HEK293 (cell line): Measurements from ENCODE around the gene MKRN3.

ENCODE experiments used
- CTCF ChIA-PET: fragments of 350-600 bp; formaldehyde crosslinking; extraction: SDS; loops from one replicate; lab custom pipeline; 2021; ENCODE audit warnings: antibody characterized with exemption; lab: Yijun Ruan, JAX
- POLR2A ChIA-PET: fragments of 300-600 bp; formaldehyde crosslinking; extraction: SDS; loops from one replicate; lab custom pipeline; 2020; ENCODE audit warnings: antibody characterized with exemption, inconsistent platforms; lab: Yijun Ruan, JAX
- H3K27ac ChIP-seq: fragments of 200-500 bp; sonication (Bioruptor generic); 2 replicates; pipeline ENCODE4 v1.5.1; 2014; ENCODE audit warnings: low read depth, low read length, control low read depth, inconsistent platforms; ENCODE audit errors: extremely low read depth
- H3K36me3 ChIP-seq, 2 experiments: fragments of 200-500 bp in 1 of 2; sonication (Bioruptor generic) in 1 of 2; 1 replicate in 1 of 2; 2 replicates in 1 of 2; pipeline ENCODE4 v1.5.1; 2014 to 2017; ENCODE audit warnings: inconsistent platforms in 2 of 2, low read length in 2 of 2; ENCODE audit not compliant: control insufficient read depth in 2 of 2, insufficient read depth in 1 of 2
- H3K4me1 ChIP-seq: fragments of 200-500 bp; sonication (Bioruptor generic); 2 replicates; pipeline ENCODE4 v1.5.1; 2014; ENCODE audit warnings: mild to moderate bottlenecking, low read length, inconsistent platforms; ENCODE audit not compliant: control insufficient read depth, insufficient read depth
- H3K4me3 ChIP-seq: 2 replicates; pipeline ENCODE4 v1.5.1; 2011; ENCODE audit warnings: low read depth, mild to moderate bottlenecking, control low read depth, low read length, moderate library complexity
- H3K9me3 ChIP-seq: fragments of 200-500 bp; sonication (Bioruptor generic); 2 replicates; pipeline ENCODE4 v1.5.1; 2014; ENCODE audit warnings: low read depth, low read length, inconsistent platforms; ENCODE audit not compliant: control insufficient read depth, insufficient read depth
- CTCF ChIP-seq: fragments of 450-650 bp; formaldehyde crosslinking; IDR thresholded peaks from 2 replicates; pipeline ENCODE4 v1.5.1; 2016; ENCODE audit warnings: missing biosample characterization, missing genetic modification characterization
- GFI1B ChIP-seq: fragments of 450-650 bp; formaldehyde crosslinking; IDR thresholded peaks from 2 replicates; pipeline ENCODE4 v1.5.1; 2016; ENCODE audit warnings: missing biosample characterization, missing genetic modification characterization
- GLI2 ChIP-seq: fragments of 450-650 bp; formaldehyde crosslinking; IDR thresholded peaks from 2 replicates; pipeline ENCODE4; 2017; ENCODE audit warnings: missing biosample characterization, missing genetic modification characterization, low read depth, borderline replicate concordance
- GLIS1 ChIP-seq: fragments of 450-650 bp; formaldehyde crosslinking; IDR thresholded peaks from 2 replicates; pipeline ENCODE4 v1.5.1; 2016; ENCODE audit warnings: missing biosample characterization, missing genetic modification characterization
- GLIS2 ChIP-seq: fragments of 450-650 bp; formaldehyde crosslinking; IDR thresholded peaks from 2 replicates; pipeline ENCODE4 v1.5.1; 2016; ENCODE audit warnings: missing biosample characterization, missing genetic modification characterization
- HOXC10 ChIP-seq: sonication (generic); formaldehyde crosslinking; IDR thresholded peaks from 2 replicates; pipeline ENCODE4 v1.8.1; 2023; ENCODE audit warnings: mild to moderate bottlenecking, missing genetic modification reagents
- MYNN ChIP-seq: fragments of 450-650 bp; formaldehyde crosslinking; IDR thresholded peaks from 2 replicates; pipeline ENCODE4 v1.5.1; 2016; ENCODE audit warnings: missing biosample characterization, missing genetic modification characterization, borderline replicate concordance
- RBAK ChIP-seq: fragments of 450-650 bp; formaldehyde crosslinking; IDR thresholded peaks from 2 replicates; pipeline ENCODE4 v1.5.1; 2016; ENCODE audit warnings: missing biosample characterization, missing genetic modification characterization
- SP3 ChIP-seq: fragments of 450-650 bp; formaldehyde crosslinking; IDR thresholded peaks from 2 replicates; pipeline ENCODE4 v1.5.1; 2016; ENCODE audit warnings: missing biosample characterization, missing genetic modification characterization
- TRIM28 ChIP-seq: IDR thresholded peaks from 2 replicates; pipeline ENCODE4 v1.6.1; 2011; ENCODE audit warnings: low read length, control low read depth, borderline replicate concordance
- ZBTB11 ChIP-seq: fragments of 450-650 bp; formaldehyde crosslinking; conservative IDR thresholded peaks from 2 replicates; pipeline ENCODE4 v1.5.1; 2016; ENCODE audit warnings: low read depth, missing biosample characterization, missing genetic modification characterization
- ZNF138 ChIP-seq: fragments of 450-650 bp; formaldehyde crosslinking; IDR thresholded peaks from 2 replicates; pipeline ENCODE4 v1.5.1; 2016; ENCODE audit warnings: missing biosample characterization, missing genetic modification characterization, borderline replicate concordance
- ZNF140 ChIP-seq: fragments of 450-650 bp; formaldehyde crosslinking; IDR thresholded peaks from 2 replicates; pipeline ENCODE4 v1.5.1; 2016; ENCODE audit warnings: missing biosample characterization, missing genetic modification characterization
- ZNF266 ChIP-seq: fragments of 450-650 bp; formaldehyde crosslinking; IDR thresholded peaks from 2 replicates; pipeline ENCODE4 v1.5.1; 2016; ENCODE audit warnings: missing biosample characterization, missing genetic modification characterization, low read depth
- ZNF280C ChIP-seq: fragments of 450-650 bp; formaldehyde crosslinking; IDR thresholded peaks from 2 replicates; pipeline ENCODE4 v1.5.1; 2016; ENCODE audit warnings: missing biosample characterization, missing genetic modification characterization
- ZNF341 ChIP-seq: fragments of 450-650 bp; formaldehyde crosslinking; IDR thresholded peaks from 2 replicates; pipeline ENCODE4; 2016; ENCODE audit warnings: low read depth, missing biosample characterization, missing genetic modification characterization
- ZNF366 ChIP-seq: fragments of 450-650 bp; formaldehyde crosslinking; conservative IDR thresholded peaks from 2 replicates; pipeline ENCODE4 v1.5.1; 2016; ENCODE audit warnings: missing biosample characterization, missing genetic modification characterization
- ZNF423 ChIP-seq: fragments of 450-650 bp; formaldehyde crosslinking; IDR thresholded peaks from 2 replicates; pipeline ENCODE4 v1.5.1; 2016; ENCODE audit warnings: missing biosample characterization, missing genetic modification characterization
- ZNF48 ChIP-seq: fragments of 450-650 bp; formaldehyde crosslinking; IDR thresholded peaks from 2 replicates; pipeline ENCODE4 v1.5.1; 2016; ENCODE audit warnings: missing biosample characterization, missing genetic modification characterization
- ZNF510 ChIP-seq: fragments of 450-650 bp; formaldehyde crosslinking; IDR thresholded peaks from 2 replicates; pipeline ENCODE4 v1.5.1; 2018; ENCODE audit warnings: mild to moderate bottlenecking, missing genetic modification characterization, missing biosample characterization; ENCODE audit not compliant: insufficient replicate concordance
- ZNF513 ChIP-seq: fragments of 450-650 bp; IDR thresholded peaks from 2 replicates; pipeline ENCODE4 v1.5.1; 2018; ENCODE audit warnings: missing biosample characterization, missing genetic modification characterization
- ZNF571 ChIP-seq: fragments of 450-650 bp; formaldehyde crosslinking; IDR thresholded peaks from 2 replicates; pipeline ENCODE4 v1.5.0; 2017; ENCODE audit warnings: missing biosample characterization, missing genetic modification characterization
- ZNF585B ChIP-seq: fragments of 450-650 bp; formaldehyde crosslinking; IDR thresholded peaks from 2 replicates; pipeline ENCODE4 v1.5.1; 2016; ENCODE audit warnings: missing biosample characterization, missing genetic modification characterization
- ZNF596 ChIP-seq: fragments of 450-650 bp; IDR thresholded peaks from 2 replicates; pipeline ENCODE4 v1.5.0; 2018; ENCODE audit warnings: missing biosample characterization, mild to moderate bottlenecking, missing genetic modification characterization, moderate library complexity
- ZNF692 ChIP-seq: fragments of 450-650 bp; formaldehyde crosslinking; IDR thresholded peaks from 2 replicates; pipeline ENCODE4 v1.5.1; 2016; ENCODE audit warnings: missing biosample characterization, missing genetic modification characterization
- ZNF76 ChIP-seq: fragments of 450-650 bp; formaldehyde crosslinking; IDR thresholded peaks from 2 replicates; pipeline ENCODE4; 2016; ENCODE audit warnings: low read depth, missing biosample characterization, missing genetic modification characterization, borderline replicate concordance
- ZNF777 ChIP-seq: fragments of 450-650 bp; formaldehyde crosslinking; IDR thresholded peaks from 2 replicates; pipeline ENCODE4 v1.5.1; 2017; ENCODE audit warnings: missing biosample characterization, missing genetic modification characterization, borderline replicate concordance

Gene MKRN3

GRCh38 chr15:23518104-23518503 is 47.4 kb upstream of the MKRN3 start:
- POLR2A ChIA-PET: no interaction called here
- H3K9me3 ChIP-seq: no peaks in the 10 kb centered on the region

GRCh38 chr15:23524816-23525215 is 40.7 kb upstream of the MKRN3 start:
- Histone ChIP-seq H3K27ac (no peak overlapping the region), H3K4me1 (no peaks in the 10 kb centered on the region), H3K9me3 (no peaks in the 10 kb centered on the region), H3K36me3 (no peaks in the 10 kb centered on the region), H3K4me3 (no peak overlapping the region)
- CTCF ChIA-PET: interaction anchor here (0.6 kb wide), 1 partner anchor 488 kb away, joined by 3 read pairs; no protein-coding TSS in a partner anchor
- POLR2A ChIA-PET: no interaction called here
- TF ChIP-seq GLI2 (tag by site-specific recombination): no peak
- TF ChIP-seq ZNF140: no peak
- no peak for TF ChIP-seq ZNF585B
- no peak for TF ChIP-seq ZNF513 (tag by site-specific recombination)
- no peak for TF ChIP-seq GLIS1 (tag by site-specific recombination)
- no peak for TF ChIP-seq ZBTB11 (tag by site-specific recombination)
- no peak for TF ChIP-seq ZNF138 (tag by site-specific recombination)

More at GRCh38 chr15:23518104-23518503, 47.4 kb upstream of the MKRN3 start:
- CTCF ChIA-PET: interaction anchor here (0.6 kb wide), 1 partner anchor 13 kb away, joined by 3 read pairs; no protein-coding TSS in a partner anchor
- no peaks in the 10 kb centered on the region for H3K36me3 ChIP-seq
- TF ChIP-seq ZNF366 (tag by site-specific recombination): no peak
- no peak for TF ChIP-seq ZNF571 (tag by site-specific recombination)
- TF ChIP-seq HOXC10 (CRISPR knock-in tag): no peak
- TF ChIP-seq ZNF692 (tag by site-specific recombination): no peak
- no peak for TF ChIP-seq MYNN
- no peak for TF ChIP-seq ZNF280C
- no peak for TF ChIP-seq GFI1B
- TF ChIP-seq GLIS2 (tag by site-specific recombination): no peak
- TF ChIP-seq SP3: no peak
- no peak for TF ChIP-seq ZNF510 (tag by site-specific recombination)
- TF ChIP-seq ZNF76: no peak
- TF ChIP-seq ZNF48 (tag by site-specific recombination): no peak
- TF ChIP-seq CTCF (tag by site-specific recombination): no peak
- no peak for TF ChIP-seq TRIM28
- TF ChIP-seq ZNF341: no peak
- TF ChIP-seq ZNF423 (tag by site-specific recombination): no peak
- no peak for TF ChIP-seq RBAK (tag by site-specific recombination)
- TF ChIP-seq ZNF777 (tag by site-specific recombination): no peak
- no peak for TF ChIP-seq ZNF596 (tag by site-specific recombination)
- no peak for TF ChIP-seq ZNF266 (tag by site-specific recombination)
- no peak overlapping the region for H3K4me3 ChIP-seq
- H3K27ac ChIP-seq: no peak overlapping the region
- H3K4me1 ChIP-seq: no peaks in the 10 kb centered on the region
